Esophagus muscularis mucosa (tissue), 4 donors: ENCODE data around the gene TCP10L. TPM values are rescaled to one million over a fixed set of nuclear protein-coding genes. Genes with fewer than 3 reads are reported as not detected.
A peak's percentile ranks its signal among the peaks of the same experiment; 100 is the strongest.

ENCODE experiments used
- DNase-seq: peaks from one replicate; pipeline ENCODE4 v3.0.0-alpha.2; 2017; ENCODE audit errors: extremely low spot score
- H3K27ac ChIP-seq, 4 donors: fragments of 200-600 bp; sonication (generic); replicated peaks in 1 of 4; 1 replicate in 3 of 4; 2 replicates in 1 of 4; pipeline ENCODE4 v1.5.1; 2016 to 2019; ENCODE audit warnings: mild to moderate bottlenecking in 1 of 4
- H3K27me3 ChIP-seq, 4 donors: fragments of 200-600 bp; sonication (generic); one replicate each; pipeline versions ENCODE4 v1.5.1 to v1.6.0; 2016 to 2019
- H3K36me3 ChIP-seq, 4 donors: fragments of 200-600 bp; sonication (generic); one replicate each; pipeline ENCODE4 v1.5.1; 2016 to 2019
- H3K4me1 ChIP-seq, 4 donors: fragments of 200-600 bp; sonication (generic); one replicate each; pipeline ENCODE4 v1.5.1; 2016 to 2019
- H3K4me3 ChIP-seq, 4 donors: fragments of 200-600 bp; sonication (generic); 1 replicate in 2 of 4; 2 replicates in 2 of 4; pipeline ENCODE4 v1.5.1; 2016 to 2019; ENCODE audit warnings: mild to moderate bottlenecking in 4 of 4, moderate library complexity in 1 of 4
- H3K9me3 ChIP-seq, 4 donors: fragments of 200-600 bp; sonication (generic); 1 replicate in 3 of 4; 2 replicates in 1 of 4; pipeline ENCODE4 v1.5.1; 2016 to 2019
- CTCF ChIP-seq, 3 experiments: fragments of 200-600 bp in 2 of 3; fragments of 450-650 bp in 1 of 3; sonication (generic) in 2 of 3; IDR thresholded peaks; one replicate each; pipeline ENCODE4 v1.5.1; 2017 to 2019; ENCODE audit warnings: antibody characterized with exemption in 3 of 3, mild to moderate bottlenecking in 2 of 3, moderate library complexity in 1 of 3
- EP300 ChIP-seq: sonication (generic); formaldehyde crosslinking; IDR thresholded peaks from one replicate; pipeline ENCODE4 v1.6.1; 2017; ENCODE audit warnings: antibody characterized with exemption
- POLR2A ChIP-seq: fragments of 450-650 bp; IDR thresholded peaks from one replicate; pipeline ENCODE4 v1.6.1; 2017; ENCODE audit warnings: antibody characterized with exemption, moderate library complexity, mild to moderate bottlenecking, low read depth
- POLR2AphosphoS5 ChIP-seq, 2 donors: sonication (generic); formaldehyde crosslinking; IDR thresholded peaks; one replicate each; pipeline ENCODE4 v1.6.1; 2017; ENCODE audit warnings: antibody characterized with exemption in 2 of 2
- WGBS: methylation state at CpG from one replicate; pipeline ENCODE4 v1.1.5; 2018; 5-methylcytosine and 5-hydroxymethylcytosine counted together
- intact Hi-C: fragments of 100-400 bp; cut with DNase I; formaldehyde crosslinking; loops from one replicate; pipeline ENCODE4 v1.15.1; 2023
- total RNA-seq, 4 donors: library from RNA; depleted of rRNA; stranded (reverse); fragments of >200 nt; gene quantifications; one replicate each; pipeline versions ENCODE4 v1.1.0 to v1.2.1, GENCODE V29; 2016

Gene TCP10L
- total RNA-seq, 4 donors from 2014 or later: 1.2 to 1.7 (median 1.5) TPM

DNA sequence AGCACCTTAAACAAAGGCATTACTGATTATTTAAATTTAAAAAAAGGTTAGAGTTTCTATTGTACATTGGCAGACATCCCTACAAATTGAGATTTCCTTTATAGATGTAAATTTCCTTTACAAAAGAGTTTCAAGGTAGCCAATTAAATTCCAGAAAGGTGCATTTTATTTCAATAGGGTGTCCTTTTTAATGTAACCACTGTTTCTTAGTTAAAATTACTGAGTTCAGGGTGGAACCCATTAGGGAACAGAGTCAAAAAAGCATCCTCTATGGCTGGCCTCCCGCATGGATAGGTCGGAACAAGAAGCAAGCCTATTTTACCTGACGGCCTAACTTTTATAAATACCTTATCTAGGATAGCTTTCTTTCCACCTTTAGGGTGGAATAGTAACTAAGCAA lies 24.4 kb downstream of the TCP10L start:
- Histone ChIP-seq H3K36me3 (no peaks in the 10 kb centered on the region), H3K9me3 (no peaks in the 10 kb centered on the region), H3K4me1 (peaks cover 0 to 10% (median 8%) of the 10 kb centered on the region in 4 donors), H3K4me3 (no peak overlapping the region), H3K27me3 (no peaks in the 10 kb centered on the region), H3K27ac (no peak overlapping the region)
- 96% methylated on average over 3 of the region's 3 CpGs for WGBS
- intact Hi-C loops: no loop called here
- TF ChIP-seq POLR2A: no peak
- no peak for TF ChIP-seq EP300
- no peak for TF ChIP-seq POLR2AphosphoS5 (IDR thresholded peaks at IDR 0.05)
- TF ChIP-seq CTCF (IDR thresholded peaks at IDR 0.05): no peak
- DNase-seq: peak; percentile 24

DNA sequence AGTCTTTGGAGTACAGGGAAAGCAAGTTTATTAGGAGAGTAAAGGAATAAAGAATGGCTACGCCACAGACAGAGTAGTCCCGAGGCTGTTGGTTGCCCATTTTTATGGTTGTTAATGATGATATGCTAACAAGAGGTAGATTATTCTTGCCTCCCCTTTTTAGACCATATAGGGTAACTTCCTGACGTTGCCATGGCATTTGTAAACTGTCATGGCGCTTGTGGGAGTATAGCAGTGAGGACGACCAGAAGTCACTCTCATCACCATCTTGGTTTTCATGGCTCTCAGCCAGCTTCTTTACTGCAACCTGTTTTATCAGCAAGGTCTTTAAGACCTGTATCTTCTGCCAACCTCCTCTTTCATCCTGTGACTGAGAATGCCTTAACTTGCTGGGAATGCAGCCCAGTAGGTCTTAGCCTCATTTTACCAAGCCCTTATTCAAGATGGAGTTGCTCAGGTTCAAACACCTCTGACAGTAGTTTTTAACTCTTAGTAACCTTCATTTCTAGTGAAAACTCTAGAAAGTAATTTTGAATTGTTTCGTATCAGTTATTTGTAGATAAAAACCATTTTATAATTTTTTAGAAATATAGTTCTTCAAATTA lies 26.2 kb downstream of the TCP10L start:
- Histone ChIP-seq H3K9me3 (no peaks in the 10 kb centered on the region), H3K27ac (no peak overlapping the region), H3K4me3 (no peak overlapping the region), H3K36me3 (no peaks in the 10 kb centered on the region), H3K4me1 (peaks cover 4 to 10% (median 8%) of the 10 kb centered on the region in 4 donors), H3K27me3 (no peaks in the 10 kb centered on the region)
- TF ChIP-seq POLR2AphosphoS5 (IDR thresholded peaks at IDR 0.05) (no peak), CTCF (IDR thresholded peaks at IDR 0.05) (no peak), EP300 (no peak), POLR2A (no peak)
- WGBS: over 99% methylated on average over 6 of the region's 6 CpGs
- DNase-seq: peak; percentile 85
- intact Hi-C loops: no loop called here

- Histone ChIP-seq H3K9me3 (no peaks in the 10 kb centered on the region), H3K4me1 (peaks cover 4 to 10% (median 8%) of the 10 kb centered on the region in 4 donors), H3K27me3 (no peaks in the 10 kb centered on the region), H3K4me3 (no peak overlapping the region), H3K36me3 (no peaks in the 10 kb centered on the region), H3K27ac (no peak overlapping the region)
- intact Hi-C loops: no loop called here
- peak; percentile 34 for DNase-seq
- 88% methylated on average over 3 of the region's 3 CpGs for WGBS
- TF ChIP-seq EP300: no peak
- TF ChIP-seq POLR2AphosphoS5 (IDR thresholded peaks at IDR 0.05): no peak
- TF ChIP-seq CTCF (IDR thresholded peaks at IDR 0.05): no peak
- no peak for TF ChIP-seq POLR2A
Observed at GRCh38 chr21:32558106-32558505, 27.2 kb downstream of the TCP10L start.

DNA sequence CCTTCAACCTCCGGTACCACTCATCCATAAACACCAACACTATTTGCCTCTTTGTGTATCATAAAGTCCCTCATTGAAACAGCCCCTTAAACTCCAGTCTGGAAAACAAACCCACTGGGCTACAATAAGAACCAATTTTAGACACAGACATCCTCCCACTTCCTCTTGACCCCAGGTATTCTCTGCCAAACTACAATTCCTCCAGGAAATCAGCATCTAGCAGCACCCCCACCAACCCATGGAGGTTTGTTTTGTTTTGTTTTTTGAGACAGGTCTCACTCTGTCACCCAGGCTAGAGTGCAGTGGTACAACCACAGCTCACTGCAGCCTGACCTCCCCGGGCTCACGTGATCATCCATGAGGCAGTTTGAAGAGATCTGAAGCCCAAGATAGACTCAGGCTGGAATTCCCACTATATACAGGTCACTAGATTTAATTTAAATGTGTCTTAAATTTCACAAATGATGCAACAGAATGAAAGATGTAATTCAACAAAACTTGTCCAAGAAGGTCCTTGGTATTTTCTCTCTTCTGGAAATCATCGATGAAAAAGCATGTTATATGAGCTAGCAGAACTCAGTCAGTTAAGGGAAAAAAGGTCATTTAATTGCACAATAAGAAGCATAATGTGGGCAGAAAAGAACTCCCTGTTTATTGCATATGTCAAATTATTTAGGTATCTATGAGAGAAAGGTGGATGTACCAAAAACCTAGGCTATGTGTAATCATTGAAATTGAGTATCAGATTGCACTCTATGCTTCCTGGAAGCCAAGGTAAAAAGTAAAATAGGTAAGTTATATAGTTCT lies 30.3 kb downstream of the TCP10L start:
- intact Hi-C loops: no loop called here
- Histone ChIP-seq H3K36me3 (no peaks in the 10 kb centered on the region), H3K27ac (no peak overlapping the region), H3K4me3 (no peak overlapping the region), H3K4me1 (peaks cover 0 to 4% (median 0%) of the 10 kb centered on the region in 4 donors), H3K9me3 (no peaks in the 10 kb centered on the region), H3K27me3 (no peaks in the 10 kb centered on the region)
- WGBS: 89% methylated on average over 4 of the region's 4 CpGs
- TF ChIP-seq EP300 (no peak), POLR2A (no peak), POLR2AphosphoS5 (IDR thresholded peaks at IDR 0.05) (no peak), CTCF (IDR thresholded peaks at IDR 0.05) (no peak)
- DNase-seq: peak; percentile 17
